HepG2 (cell line): Measurements from ENCODE around the gene IMP3. TPM values are rescaled to one million over a fixed set of nuclear protein-coding genes. Genes with fewer than 3 reads are reported as not detected.

Source experiments
- JUN ChIP-seq: sonication (generic); formaldehyde crosslinking; IDR thresholded peaks from 2 replicates; pipeline ENCODE4 v1.4.0; 2020; ENCODE audit warnings: mild to moderate bottlenecking, missing genetic modification reagents
- MAFF ChIP-seq: IDR thresholded peaks from 2 replicates; pipeline ENCODE4 v1.6.1; 2011; ENCODE audit warnings: low read depth, low read length, improper control_type of control experiment
- MEIS1 ChIP-seq: sonication (generic); formaldehyde crosslinking; IDR thresholded peaks from 2 replicates; pipeline ENCODE4 v1.9.0; 2021; ENCODE audit warnings: mild to moderate bottlenecking, missing genetic modification reagents, moderate library complexity, borderline replicate concordance
- NFATC3 ChIP-seq: sonication (generic); formaldehyde crosslinking; IDR thresholded peaks from 2 replicates; pipeline ENCODE4 v1.5.1; 2020; ENCODE audit warnings: mild to moderate bottlenecking, missing genetic modification reagents
- NR1H2 ChIP-seq: sonication (generic); formaldehyde crosslinking; IDR thresholded peaks from 2 replicates; pipeline ENCODE4 v1.8.1; 2022; ENCODE audit warnings: low read depth, missing genetic modification reagents, borderline replicate concordance
- STAT5B ChIP-seq: sonication (generic); formaldehyde crosslinking; IDR thresholded peaks from 2 replicates; pipeline ENCODE4 v1.4.0; 2020; ENCODE audit warnings: missing genetic modification reagents
- TEAD2 ChIP-seq: sonication (generic); formaldehyde crosslinking; IDR thresholded peaks from 2 replicates; pipeline ENCODE4 v1.9.0; 2021; ENCODE audit warnings: missing genetic modification reagents
- ZBTB20 ChIP-seq: sonication (generic); formaldehyde crosslinking; IDR thresholded peaks from 2 replicates; pipeline ENCODE4 v1.8.1; 2023; ENCODE audit warnings: missing genetic modification reagents, low read depth, mild to moderate bottlenecking, borderline replicate concordance
- ZC3H4 ChIP-seq: sonication (generic); formaldehyde crosslinking; IDR thresholded peaks from 2 replicates; pipeline ENCODE4 v1.4.0; 2020; ENCODE audit warnings: missing genetic modification reagents, borderline replicate concordance
- ZFX ChIP-seq: sonication (generic); formaldehyde crosslinking; IDR thresholded peaks from 2 replicates; pipeline ENCODE4 v1.4.0; 2020; ENCODE audit warnings: mild to moderate bottlenecking, low read depth, missing genetic modification reagents, moderate library complexity
- ZNF136 ChIP-seq: sonication (generic); formaldehyde crosslinking; IDR thresholded peaks from 2 replicates; pipeline ENCODE4 v1.8.1; 2022; ENCODE audit warnings: low read depth, mild to moderate bottlenecking, moderate library complexity, missing genetic modification reagents
- ZNF33B ChIP-seq: sonication (generic); formaldehyde crosslinking; IDR thresholded peaks from 2 replicates; pipeline ENCODE4 v1.5.1; 2020; ENCODE audit warnings: mild to moderate bottlenecking, missing genetic modification reagents
- ZNF562 ChIP-seq: sonication (generic); formaldehyde crosslinking; IDR thresholded peaks from 2 replicates; pipeline ENCODE4 v1.8.0; 2022; ENCODE audit warnings: missing genetic modification reagents, borderline replicate concordance
- ZNF570 ChIP-seq: sonication (generic); formaldehyde crosslinking; IDR thresholded peaks from 2 replicates; pipeline ENCODE4 v1.4.0; 2020; ENCODE audit warnings: mild to moderate bottlenecking, missing genetic modification reagents, borderline replicate concordance
- ZNF782 ChIP-seq: sonication (generic); formaldehyde crosslinking; IDR thresholded peaks from 2 replicates; pipeline ENCODE4 v1.4.0; 2020; ENCODE audit warnings: missing genetic modification reagents, mild to moderate bottlenecking, borderline replicate concordance
- polyA plus RNA-seq, 8 experiments: library from polyadenylated mRNA; depleted of rRNA in 3 of 8; stranded (reverse) in 7 of 8; unstranded in 1 of 8; fragments of >200 nt; fragmentation: Illumina TruSeq in 4 of 8; extraction: Trizol in 4 of 8; gene quantifications; 2 replicates each; pipeline versions ENCODE4 v1.2.1 to v1.2.3, GENCODE V29; 2011 to 2016; ENCODE audit warnings: low read depth in 4 of 8, missing spikeins in 1 of 8, mixed read lengths in 1 of 8; ENCODE audit not compliant: insufficient read depth in 1 of 8
- total RNA-seq, 5 experiments: library from RNA; depleted of rRNA; stranded (reverse); fragments of >200 nt; fragmentation: Illumina TruSeq; extraction: Trizol; gene quantifications; 2 replicates each; pipeline ENCODE4 v1.2.3, GENCODE V29; 2016; ENCODE audit warnings: low read depth in 1 of 5
- TF ChIP-seq, protein P1 (sequence below): sonication (generic); formaldehyde crosslinking; IDR thresholded peaks from 2 replicates; pipeline ENCODE4 v1.8.1; 2023; ENCODE audit warnings: mild to moderate bottlenecking, inconsistent platforms, moderate library complexity, missing genetic modification reagents, borderline replicate concordance
- TF ChIP-seq, protein P2 (sequence below): sonication (generic); formaldehyde crosslinking; IDR thresholded peaks from 2 replicates; pipeline ENCODE4 v1.8.0; 2022; ENCODE audit warnings: mild to moderate bottlenecking, missing genetic modification reagents
- TF ChIP-seq, protein P3 (sequence below): sonication (generic); formaldehyde crosslinking; IDR thresholded peaks from 2 replicates; pipeline ENCODE4 v1.4.0; 2020; ENCODE audit warnings: missing genetic modification reagents, borderline replicate concordance
- TF ChIP-seq, protein P4 (sequence below): sonication (generic); formaldehyde crosslinking; IDR thresholded peaks from 2 replicates; pipeline ENCODE4 v1.5.0; 2020; ENCODE audit warnings: mild to moderate bottlenecking, missing genetic modification reagents
- TF ChIP-seq, protein P5 (sequence below): sonication (generic); formaldehyde crosslinking; IDR thresholded peaks from 2 replicates; pipeline ENCODE4 v1.5.1; 2020; ENCODE audit warnings: missing genetic modification reagents, mild to moderate bottlenecking, borderline replicate concordance

IMP3 gene
- total and polyA plus RNA-seq, 2 of the 13 experiments (the other 11 are each of a cell fraction or from before 2014, with no cell fraction given), result 38.3 to 143 TPM

DNA sequence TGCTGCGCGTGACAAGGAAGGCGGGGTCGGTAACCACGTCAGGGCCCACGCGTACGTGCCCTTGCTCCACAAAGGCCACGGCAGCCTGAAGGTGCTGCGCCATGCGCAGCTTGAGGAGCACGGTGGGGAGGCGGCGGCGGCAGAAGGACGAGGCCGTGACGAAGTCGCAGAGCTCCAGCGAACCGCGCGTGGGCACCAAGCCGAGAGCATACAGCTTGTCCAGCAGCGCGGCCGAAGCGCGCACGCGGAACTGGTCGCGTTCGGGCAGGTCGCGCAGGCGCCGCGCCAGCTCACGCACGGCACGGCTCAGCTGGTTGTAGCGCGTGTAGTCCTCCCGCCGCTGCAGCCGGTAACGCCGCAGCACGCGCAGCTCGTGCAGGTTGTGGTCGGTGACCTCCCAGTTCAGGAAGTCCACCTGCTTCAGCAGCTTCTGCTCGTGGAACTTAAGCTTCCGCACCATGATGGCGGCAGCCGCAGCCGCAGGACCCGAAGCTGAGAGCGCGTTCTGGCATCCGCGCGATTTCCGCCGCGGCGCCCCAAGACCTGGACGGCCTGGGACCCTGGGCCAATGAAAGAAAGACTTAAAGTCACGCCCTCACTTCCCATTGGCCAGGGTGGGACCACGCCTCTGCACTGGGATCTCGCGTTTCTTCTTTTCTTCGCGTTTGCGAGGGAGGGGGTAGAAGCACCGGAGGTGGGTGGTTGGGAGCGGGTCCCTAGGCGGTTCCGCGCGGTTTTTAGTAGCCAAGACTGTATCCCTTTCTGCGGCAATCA lies at the start of gene IMP3 (continued):
- TF ChIP-seq, protein P1, sequence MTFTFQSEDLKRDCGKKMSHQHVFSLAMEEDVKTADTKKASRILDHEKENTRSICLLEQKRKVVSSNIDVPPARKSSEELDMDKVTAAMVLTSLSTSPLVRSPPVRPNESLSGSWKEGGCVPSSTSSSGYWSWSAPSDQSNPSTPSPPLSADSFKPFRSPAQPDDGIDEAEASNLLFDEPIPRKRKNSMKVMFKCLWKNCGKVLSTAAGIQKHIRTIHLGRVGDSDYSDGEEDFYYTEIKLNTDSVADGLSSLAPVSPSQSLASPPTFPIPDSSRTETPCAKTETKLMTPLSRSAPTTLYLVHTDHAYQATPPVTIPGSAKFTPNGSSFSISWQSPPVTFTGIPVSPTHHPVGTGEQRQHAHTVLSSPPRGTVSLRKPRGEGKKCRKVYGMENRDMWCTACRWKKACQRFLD (CRISPR knock-in tag), result peak; percentile 46; the same call in 1 of the 2 replicates
- TF ChIP-seq ZNF562 (CRISPR knock-in tag) (no peak), STAT5B (CRISPR knock-in tag) (peak; percentile 5; the same call in 1 of the 2 replicates), ZNF782 (CRISPR knock-in tag) (peak; percentile 93), ZNF136 (peak; percentile 35; the same call in 1 of the 2 replicates), MEIS1 (CRISPR knock-in tag) (peak; percentile 88; the same call in 1 of the 2 replicates), NFATC3 (CRISPR knock-in tag) (no peak; the same call in 1 of the 2 replicates), JUN (CRISPR knock-in tag) (no peak; the same call in 1 of the 2 replicates), TEAD2 (no peak), ZFX (CRISPR knock-in tag) (peak; percentile 84), MAFF (no peak), ZNF33B (no peak), NR1H2 (CRISPR knock-in tag) (0 out of 2 replicates have a peak, but pooled peaks have one; percentile 68), ZNF570 (CRISPR knock-in tag) (no peak), ZBTB20 (CRISPR knock-in tag) (peak; percentile 81; the same call in 1 of the 2 replicates), ZC3H4 (CRISPR knock-in tag) (peak; percentile 59; the same call in 1 of the 2 replicates)
- TF ChIP-seq, protein P2, sequence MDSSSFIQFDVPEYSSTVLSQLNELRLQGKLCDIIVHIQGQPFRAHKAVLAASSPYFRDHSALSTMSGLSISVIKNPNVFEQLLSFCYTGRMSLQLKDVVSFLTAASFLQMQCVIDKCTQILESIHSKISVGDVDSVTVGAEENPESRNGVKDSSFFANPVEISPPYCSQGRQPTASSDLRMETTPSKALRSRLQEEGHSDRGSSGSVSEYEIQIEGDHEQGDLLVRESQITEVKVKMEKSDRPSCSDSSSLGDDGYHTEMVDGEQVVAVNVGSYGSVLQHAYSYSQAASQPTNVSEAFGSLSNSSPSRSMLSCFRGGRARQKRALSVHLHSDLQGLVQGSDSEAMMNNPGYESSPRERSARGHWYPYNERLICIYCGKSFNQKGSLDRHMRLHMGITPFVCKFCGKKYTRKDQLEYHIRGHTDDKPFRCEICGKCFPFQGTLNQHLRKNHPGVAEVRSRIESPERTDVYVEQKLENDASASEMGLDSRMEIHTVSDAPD (CRISPR knock-in tag), result peak; percentile 93
- TF ChIP-seq, protein P3, sequence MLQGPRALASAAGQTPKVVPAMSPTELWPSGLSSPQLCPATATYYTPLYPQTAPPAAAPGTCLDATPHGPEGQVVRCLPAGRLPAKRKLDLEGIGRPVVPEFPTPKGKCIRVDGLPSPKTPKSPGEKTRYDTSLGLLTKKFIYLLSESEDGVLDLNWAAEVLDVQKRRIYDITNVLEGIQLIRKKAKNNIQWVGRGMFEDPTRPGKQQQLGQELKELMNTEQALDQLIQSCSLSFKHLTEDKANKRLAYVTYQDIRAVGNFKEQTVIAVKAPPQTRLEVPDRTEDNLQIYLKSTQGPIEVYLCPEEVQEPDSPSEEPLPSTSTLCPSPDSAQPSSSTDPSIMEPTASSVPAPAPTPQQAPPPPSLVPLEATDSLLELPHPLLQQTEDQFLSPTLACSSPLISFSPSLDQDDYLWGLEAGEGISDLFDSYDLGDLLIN, result 0 out of 2 replicates have a peak, but pooled peaks have one; percentile 85
- TF ChIP-seq, protein P4, sequence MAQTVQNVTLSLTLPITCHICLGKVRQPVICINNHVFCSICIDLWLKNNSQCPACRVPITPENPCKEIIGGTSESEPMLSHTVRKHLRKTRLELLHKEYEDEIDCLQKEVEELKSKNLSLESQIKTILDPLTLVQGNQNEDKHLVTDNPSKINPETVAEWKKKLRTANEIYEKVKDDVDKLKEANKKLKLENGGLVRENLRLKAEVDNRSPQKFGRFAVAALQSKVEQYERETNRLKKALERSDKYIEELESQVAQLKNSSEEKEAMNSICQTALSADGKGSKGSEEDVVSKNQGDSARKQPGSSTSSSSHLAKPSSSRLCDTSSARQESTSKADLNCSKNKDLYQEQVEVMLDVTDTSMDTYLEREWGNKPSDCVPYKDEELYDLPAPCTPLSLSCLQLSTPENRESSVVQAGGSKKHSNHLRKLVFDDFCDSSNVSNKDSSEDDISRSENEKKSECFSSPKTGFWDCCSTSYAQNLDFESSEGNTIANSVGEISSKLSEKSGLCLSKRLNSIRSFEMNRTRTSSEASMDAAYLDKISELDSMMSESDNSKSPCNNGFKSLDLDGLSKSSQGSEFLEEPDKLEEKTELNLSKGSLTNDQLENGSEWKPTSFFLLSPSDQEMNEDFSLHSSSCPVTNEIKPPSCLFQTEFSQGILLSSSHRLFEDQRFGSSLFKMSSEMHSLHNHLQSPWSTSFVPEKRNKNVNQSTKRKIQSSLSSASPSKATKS, result no peak
- TF ChIP-seq, protein P5, sequence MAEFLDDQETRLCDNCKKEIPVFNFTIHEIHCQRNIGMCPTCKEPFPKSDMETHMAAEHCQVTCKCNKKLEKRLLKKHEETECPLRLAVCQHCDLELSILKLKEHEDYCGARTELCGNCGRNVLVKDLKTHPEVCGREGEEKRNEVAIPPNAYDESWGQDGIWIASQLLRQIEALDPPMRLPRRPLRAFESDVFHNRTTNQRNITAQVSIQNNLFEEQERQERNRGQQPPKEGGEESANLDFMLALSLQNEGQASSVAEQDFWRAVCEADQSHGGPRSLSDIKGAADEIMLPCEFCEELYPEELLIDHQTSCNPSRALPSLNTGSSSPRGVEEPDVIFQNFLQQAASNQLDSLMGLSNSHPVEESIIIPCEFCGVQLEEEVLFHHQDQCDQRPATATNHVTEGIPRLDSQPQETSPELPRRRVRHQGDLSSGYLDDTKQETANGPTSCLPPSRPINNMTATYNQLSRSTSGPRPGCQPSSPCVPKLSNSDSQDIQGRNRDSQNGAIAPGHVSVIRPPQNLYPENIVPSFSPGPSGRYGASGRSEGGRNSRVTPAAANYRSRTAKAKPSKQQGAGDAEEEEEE (CRISPR knock-in tag), result no peak
